Left lung (tissue), 10 donors: ENCODE results near the gene KCNA2. TPM values are rescaled to one million over a fixed set of nuclear protein-coding genes. Genes with fewer than 3 reads are reported as not detected.

Source experiments
- ATAC-seq: fragments of 200-7000 bp; cut with Tn5 transposase; one replicate; pipeline ENCODE4 v1.9.1; 2020; ENCODE audit warnings: moderate library complexity
- DNase-seq, 4 donors: peaks; one replicate each; pipeline ENCODE4 v3.0.0-alpha.2; 2013 to 2020
- H3K27ac ChIP-seq, 2 donors: fragments of 200-600 bp; sonication (generic) in 1 of 2; one replicate each; pipeline versions ENCODE4 v1.5.0 to v1.8.0; 2020 to 2021
- H3K27me3 ChIP-seq, 2 donors: fragments of 200-600 bp; sonication (generic) in 1 of 2; one replicate each; pipeline versions ENCODE4 v1.5.0 to v1.8.0; 2020 to 2021
- H3K36me3 ChIP-seq, 2 donors: fragments of 200-600 bp; sonication (generic) in 1 of 2; one replicate each; pipeline versions ENCODE4 v1.5.0 to v1.8.0; 2020 to 2021
- H3K4me1 ChIP-seq, 2 donors: fragments of 200-600 bp; one replicate each; pipeline ENCODE4 v1.8.0; 2021
- H3K4me3 ChIP-seq, 2 donors: fragments of 200-600 bp; sonication (generic) in 1 of 2; one replicate each; pipeline versions ENCODE4 v1.5.0 to v1.8.0; 2020 to 2021; ENCODE audit warnings: mild to moderate bottlenecking in 1 of 2
- H3K9me3 ChIP-seq, 2 donors: fragments of 200-600 bp; sonication (generic) in 1 of 2; one replicate each; pipeline versions ENCODE4 v1.5.0 to v1.8.0; 2020 to 2021
- intact Hi-C, 2 donors: fragments of 100-400 bp; cut with DNase I; formaldehyde crosslinking; loops; one replicate each; pipeline versions ENCODE4 v1.11.2 to v1.14.2; 2022
- polyA plus RNA-seq, 6 donors: library from polyadenylated mRNA; unstranded; fragments of 120-200 nt; gene quantifications; one replicate each; pipeline ENCODE4 v1.2.1, GENCODE V29; 2013; ENCODE audit not compliant: insufficient read length in 6 of 6
- total RNA-seq, 2 donors: library from RNA; stranded (reverse); fragmentation: NEBNext Ultra II Directional; extraction: Animal tissue kit (Norgen Biotek cat#: 25700); gene quantifications; one replicate each; pipeline ENCODE4 v1.2.1, GENCODE V29; 2021
- TF ChIP-seq, protein P1 (sequence below), 2 donors: fragments of 200-600 bp; sonication (generic) in 1 of 2; IDR thresholded peaks; one replicate each; pipeline versions ENCODE4 v1.5.0 to v1.8.0; 2021; ENCODE audit warnings: antibody characterized with exemption in 2 of 2
- donor health status: DM: no; HTN: yes; CAD: no.
- donor health status: DM: no; HTN: no; CAD: no.

The KCNA2 gene
- total and polyA plus RNA-seq, 8 donors, result 0.42 to 1.1 (median 0.72) TPM

DNA sequence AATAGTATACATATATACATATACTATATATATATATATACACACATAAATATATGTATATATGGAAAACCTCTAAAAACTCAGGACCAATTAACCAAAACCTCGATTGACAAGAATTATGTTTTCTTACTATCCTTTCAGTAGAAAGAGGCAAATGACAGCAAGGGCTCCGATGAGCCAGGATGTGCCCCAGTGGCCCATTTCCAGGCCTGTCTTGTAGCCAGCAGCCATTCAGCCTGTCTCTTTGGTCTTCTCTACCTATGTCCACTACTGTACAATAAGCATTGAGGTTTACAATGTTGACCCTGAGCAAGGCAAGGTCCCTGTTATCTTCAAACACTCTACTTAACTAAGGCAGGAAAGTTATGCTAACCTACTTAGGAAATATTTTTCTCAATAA lies 9.8 kb downstream of the KCNA2 start:
- intact Hi-C loops, result no loop called here
- H3K9me3 ChIP-seq, result no peaks in the 10 kb centered on the region
- H3K4me3 ChIP-seq, result no peak overlapping the region

DNA sequence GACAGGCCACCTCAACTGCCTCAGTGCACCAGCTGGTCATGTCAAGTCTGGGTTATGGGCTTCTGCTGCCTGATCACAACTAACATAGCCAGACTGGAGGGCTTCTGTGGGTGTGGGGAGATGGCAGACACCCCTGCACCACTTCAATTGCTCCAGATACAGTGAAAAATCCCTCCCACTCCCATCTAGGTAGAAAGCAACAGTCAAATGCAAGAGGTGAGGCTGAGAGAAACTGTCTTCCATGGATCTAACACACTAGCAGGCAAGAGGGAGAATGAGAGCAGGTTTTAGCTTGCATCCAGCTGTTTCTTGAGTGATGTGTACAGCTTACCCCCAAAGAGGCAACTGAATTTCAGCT lies 10.8 kb downstream of the KCNA2 start:
- no peak for ATAC-seq
- no peak for DNase-seq
- H3K4me3 ChIP-seq, result no peak overlapping the region

More for the DNA sequence above, 9.8 kb downstream of the KCNA2 start:
- no peak for DNase-seq
- ATAC-seq, result no peak
- H3K27me3 ChIP-seq, result peaks cover 0 to 7% of the 10 kb centered on the region in 2 donors
- H3K27ac ChIP-seq, result no peak overlapping the region
- H3K36me3 ChIP-seq, result no peaks in the 10 kb centered on the region
- H3K4me1 ChIP-seq, result no peaks in the 10 kb centered on the region
- TF ChIP-seq, protein P1, sequence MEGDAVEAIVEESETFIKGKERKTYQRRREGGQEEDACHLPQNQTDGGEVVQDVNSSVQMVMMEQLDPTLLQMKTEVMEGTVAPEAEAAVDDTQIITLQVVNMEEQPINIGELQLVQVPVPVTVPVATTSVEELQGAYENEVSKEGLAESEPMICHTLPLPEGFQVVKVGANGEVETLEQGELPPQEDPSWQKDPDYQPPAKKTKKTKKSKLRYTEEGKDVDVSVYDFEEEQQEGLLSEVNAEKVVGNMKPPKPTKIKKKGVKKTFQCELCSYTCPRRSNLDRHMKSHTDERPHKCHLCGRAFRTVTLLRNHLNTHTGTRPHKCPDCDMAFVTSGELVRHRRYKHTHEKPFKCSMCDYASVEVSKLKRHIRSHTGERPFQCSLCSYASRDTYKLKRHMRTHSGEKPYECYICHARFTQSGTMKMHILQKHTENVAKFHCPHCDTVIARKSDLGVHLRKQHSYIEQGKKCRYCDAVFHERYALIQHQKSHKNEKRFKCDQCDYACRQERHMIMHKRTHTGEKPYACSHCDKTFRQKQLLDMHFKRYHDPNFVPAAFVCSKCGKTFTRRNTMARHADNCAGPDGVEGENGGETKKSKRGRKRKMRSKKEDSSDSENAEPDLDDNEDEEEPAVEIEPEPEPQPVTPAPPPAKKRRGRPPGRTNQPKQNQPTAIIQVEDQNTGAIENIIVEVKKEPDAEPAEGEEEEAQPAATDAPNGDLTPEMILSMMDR (IDR thresholded peaks at IDR 0.05), result no peak

DNA sequence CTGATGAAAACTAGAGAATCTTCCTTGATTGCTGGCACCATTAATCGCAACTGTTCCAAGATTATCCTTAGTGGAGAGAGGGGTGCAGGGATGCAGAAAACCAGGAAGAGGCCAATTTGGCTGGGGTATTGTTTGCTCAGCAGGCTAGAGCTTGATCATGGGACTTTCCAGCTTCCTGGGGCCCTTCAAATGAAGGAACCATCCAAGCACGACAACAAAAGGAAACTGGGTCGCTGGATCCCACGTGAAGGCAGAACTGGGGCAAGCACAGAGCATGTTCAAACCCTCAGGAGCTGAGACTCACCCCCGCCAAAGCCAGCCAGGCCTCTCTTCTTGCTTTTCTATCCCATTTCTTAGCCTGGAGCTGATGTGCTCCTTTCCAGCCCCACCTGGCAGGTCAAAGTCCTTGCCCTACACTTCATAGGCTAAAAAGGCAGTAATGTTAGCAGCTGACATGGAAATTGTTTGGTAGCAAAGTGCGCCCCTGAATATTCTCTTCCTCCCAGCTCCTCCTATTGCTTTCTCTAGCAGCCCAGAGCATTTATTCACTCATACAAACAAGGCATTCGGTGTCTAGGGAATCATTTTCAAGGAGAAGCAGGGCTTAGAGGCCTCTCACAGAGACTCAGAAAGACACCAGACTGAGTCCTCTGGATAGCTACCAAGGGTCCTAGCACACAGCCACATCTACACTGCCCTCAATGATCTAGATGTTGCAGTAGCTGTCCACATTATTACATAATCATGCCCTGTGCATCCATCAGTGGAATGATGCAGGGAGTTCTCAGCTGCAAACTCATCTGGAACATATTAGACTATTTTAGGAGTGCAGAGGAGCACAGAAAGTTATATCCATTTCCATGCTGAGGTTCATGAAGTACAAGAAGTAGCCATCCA lies 11.5 kb downstream of the KCNA2 start:
- TF ChIP-seq, protein P1 (IDR thresholded peaks at IDR 0.05), result no peak
- Histone ChIP-seq H3K4me3 (no peak overlapping the region), H3K4me1 (no peaks in the 10 kb centered on the region), H3K27ac (no peak overlapping the region), H3K27me3 (peaks cover 0 to 7% of the 10 kb centered on the region in 2 donors), H3K36me3 (no peaks in the 10 kb centered on the region), H3K9me3 (no peaks in the 10 kb centered on the region)
- ATAC-seq (no peak), DNase-seq (no peak)
- intact Hi-C loops, result no loop called here

More for the DNA sequence above, 10.8 kb downstream of the KCNA2 start:
- Histone ChIP-seq H3K9me3 (no peaks in the 10 kb centered on the region), H3K27ac (no peak overlapping the region), H3K36me3 (no peaks in the 10 kb centered on the region), H3K27me3 (peaks cover 0 to 7% of the 10 kb centered on the region in 2 donors), H3K4me1 (no peaks in the 10 kb centered on the region)
- TF ChIP-seq, protein P1 (IDR thresholded peaks at IDR 0.05), result no peak
- intact Hi-C loops, result no loop called here

DNA sequence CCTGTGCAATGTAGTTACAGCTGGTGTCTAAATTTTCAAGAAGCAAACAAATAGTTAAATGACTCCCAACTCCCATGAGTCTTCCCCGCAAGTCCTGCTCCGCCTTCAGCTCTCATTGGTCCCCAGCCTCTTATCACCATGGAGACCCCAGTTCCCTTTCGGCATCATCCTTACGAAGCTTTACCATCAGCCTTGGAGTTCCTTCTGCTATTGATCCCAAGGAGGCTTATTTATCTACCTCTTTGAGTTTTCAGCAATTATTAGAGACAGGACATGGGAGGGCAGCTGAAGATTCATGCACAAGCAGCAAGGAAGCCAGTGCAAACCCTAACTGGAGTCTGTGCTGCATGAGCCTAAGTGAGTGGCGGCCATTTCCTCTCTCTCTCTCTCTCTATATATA lies 12.3 kb downstream of the KCNA2 start:
- Histone ChIP-seq H3K27ac (no peak overlapping the region), H3K4me3 (no peak overlapping the region), H3K9me3 (no peaks in the 10 kb centered on the region), H3K4me1 (no peaks in the 10 kb centered on the region), H3K36me3 (no peaks in the 10 kb centered on the region), H3K27me3 (peaks cover 0 to 12% of the 10 kb centered on the region in 2 donors)
- ATAC-seq (no peak), DNase-seq (no peak)
- intact Hi-C loops, result no loop called here
- TF ChIP-seq, protein P1 (IDR thresholded peaks at IDR 0.05), result no peak

DNA sequence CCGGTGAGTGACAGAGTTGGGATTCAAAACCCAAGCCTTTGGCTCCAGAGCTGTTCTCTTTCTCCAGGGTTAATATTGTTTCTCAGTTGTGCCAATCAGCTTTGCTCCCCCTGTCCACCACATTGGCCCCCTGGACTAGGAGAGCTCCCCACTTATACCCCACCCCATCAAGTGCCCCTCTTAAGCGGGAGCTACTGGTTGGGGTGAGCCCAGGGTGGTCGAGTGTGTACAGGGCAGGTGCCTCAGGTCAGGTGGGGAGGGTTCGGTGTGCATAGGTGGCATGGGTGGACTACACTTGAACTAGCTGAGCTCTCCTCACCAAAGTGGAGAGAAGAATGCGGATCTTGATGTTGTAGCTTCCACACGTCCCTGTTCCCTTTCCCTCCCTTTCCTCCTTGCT lies 14.2 kb downstream of the KCNA2 start:
- TF ChIP-seq, protein P1 (IDR thresholded peaks at IDR 0.05), result no peak
- intact Hi-C loops, result no loop called here

More for the DNA sequence above, 14.2 kb downstream of the KCNA2 start:
- DNase-seq (no peak), ATAC-seq (no peak)
- Histone ChIP-seq H3K4me1 (no peaks in the 10 kb centered on the region), H3K9me3 (no peaks in the 10 kb centered on the region), H3K27me3 (peaks cover 0 to 22% of the 10 kb centered on the region in 2 donors), H3K4me3 (no peak overlapping the region), H3K36me3 (no peaks in the 10 kb centered on the region), H3K27ac (no peak overlapping the region)
